ENCODE measurements around the gene SPOP. TPM values are rescaled to one million over a fixed set of nuclear protein-coding genes. Genes with fewer than 3 reads are reported as not detected.

Gene SPOP
- total RNA-seq, 4 donors from 2014 or later: 44.3 to 147 (median 99.0) TPM

DNA sequence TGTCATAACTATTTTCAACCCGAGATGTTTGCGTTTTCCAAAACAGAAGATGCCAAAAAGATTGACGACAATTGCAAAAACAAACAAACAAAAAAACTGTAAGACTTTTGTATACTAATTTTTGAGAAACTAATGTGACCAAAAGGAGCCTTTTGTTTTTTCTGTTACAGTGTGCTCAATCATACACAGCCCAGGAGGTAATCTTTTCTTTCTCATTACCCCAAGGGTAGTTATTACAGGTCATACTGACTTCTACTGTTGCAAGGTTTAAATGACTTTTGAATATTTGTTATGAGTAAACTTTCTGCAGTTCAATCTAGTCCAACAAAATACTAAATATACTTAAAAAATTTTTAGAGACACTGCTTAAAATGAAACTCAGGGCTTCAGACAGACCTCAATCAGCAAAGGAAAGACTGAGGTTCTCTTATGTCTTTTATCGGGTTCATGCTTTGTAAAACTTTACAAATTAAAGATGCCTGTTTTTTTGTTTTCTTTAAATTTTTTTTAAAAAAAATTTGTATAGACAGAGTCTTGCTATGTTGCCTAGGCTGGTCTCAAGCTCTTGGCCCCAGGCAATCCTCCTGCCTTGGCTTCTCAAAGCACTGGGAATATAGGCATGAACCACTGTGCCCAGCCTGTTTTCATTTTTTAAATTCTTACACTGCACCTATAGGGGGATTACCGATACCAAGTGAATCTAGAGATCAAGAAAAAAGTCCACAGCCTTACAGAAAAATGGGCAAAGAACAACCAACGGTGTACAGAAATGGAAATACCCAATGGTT is 47.6 kb downstream of the SPOP start:
- Histone ChIP-seq H3K27ac (peak overlapping the region in 1 of 2 donors; percentile 53), H3K9me3 (no peaks in the 10 kb centered on the region), H3K4me1 (peaks cover 3 to 12% of the 10 kb centered on the region in 2 donors), H3K36me3 (no peaks in the 10 kb centered on the region), H3K27me3 (no peaks in the 10 kb centered on the region), H3K4me3 (no peak overlapping the region)
- no peak for TF ChIP-seq POLR2A (IDR thresholded peaks at IDR 0.05)
- TF ChIP-seq, protein P1, sequence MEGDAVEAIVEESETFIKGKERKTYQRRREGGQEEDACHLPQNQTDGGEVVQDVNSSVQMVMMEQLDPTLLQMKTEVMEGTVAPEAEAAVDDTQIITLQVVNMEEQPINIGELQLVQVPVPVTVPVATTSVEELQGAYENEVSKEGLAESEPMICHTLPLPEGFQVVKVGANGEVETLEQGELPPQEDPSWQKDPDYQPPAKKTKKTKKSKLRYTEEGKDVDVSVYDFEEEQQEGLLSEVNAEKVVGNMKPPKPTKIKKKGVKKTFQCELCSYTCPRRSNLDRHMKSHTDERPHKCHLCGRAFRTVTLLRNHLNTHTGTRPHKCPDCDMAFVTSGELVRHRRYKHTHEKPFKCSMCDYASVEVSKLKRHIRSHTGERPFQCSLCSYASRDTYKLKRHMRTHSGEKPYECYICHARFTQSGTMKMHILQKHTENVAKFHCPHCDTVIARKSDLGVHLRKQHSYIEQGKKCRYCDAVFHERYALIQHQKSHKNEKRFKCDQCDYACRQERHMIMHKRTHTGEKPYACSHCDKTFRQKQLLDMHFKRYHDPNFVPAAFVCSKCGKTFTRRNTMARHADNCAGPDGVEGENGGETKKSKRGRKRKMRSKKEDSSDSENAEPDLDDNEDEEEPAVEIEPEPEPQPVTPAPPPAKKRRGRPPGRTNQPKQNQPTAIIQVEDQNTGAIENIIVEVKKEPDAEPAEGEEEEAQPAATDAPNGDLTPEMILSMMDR (IDR thresholded peaks at IDR 0.05): no peak
- DNase-seq: no peak
- intact Hi-C loops (cut with DNase I; ENCODE audit: low total_unique reads): no loop called here

- H3K36me3 ChIP-seq: no peaks in the 10 kb centered on the region
- H3K27ac ChIP-seq: peak overlapping the region in 1 of 2 donors; percentile 53
- peaks cover 3 to 6% of the 10 kb centered on the region in 2 donors for H3K4me1 ChIP-seq
- no peaks in the 10 kb centered on the region for H3K27me3 ChIP-seq
- no peak for DNase-seq
- intact Hi-C loops (cut with DNase I; ENCODE audit: low total_unique reads): no loop called here
- TF ChIP-seq, protein P1 (IDR thresholded peaks at IDR 0.05): no peak
- no peak for TF ChIP-seq POLR2A (IDR thresholded peaks at IDR 0.05)
- no peak overlapping the region for H3K4me3 ChIP-seq
- no peaks in the 10 kb centered on the region for H3K9me3 ChIP-seq
Observed at GRCh38 chr17:49629447-49629846, 48.5 kb downstream of the SPOP start.

GRCh38 chr17:49624896-49625295 is 53.0 kb downstream of the SPOP start:
- peaks cover 0 to 3% of the 10 kb centered on the region in 2 donors for H3K4me1 ChIP-seq
- H3K27ac ChIP-seq: no peak overlapping the region
- intact Hi-C loops (cut with DNase I; ENCODE audit: low total_unique reads): no loop called here

GRCh38 chr17:49621946-49622529 is 55.9 kb downstream of the SPOP start:
- no peaks in the 10 kb centered on the region for H3K36me3 ChIP-seq
- H3K27ac ChIP-seq: no peak overlapping the region
- no peak for TF ChIP-seq POLR2A (IDR thresholded peaks at IDR 0.05)
- DNase-seq: no peak
- intact Hi-C loops (cut with DNase I; ENCODE audit: low total_unique reads): no loop called here
- H3K27me3 ChIP-seq: no peaks in the 10 kb centered on the region
- no peaks in the 10 kb centered on the region for H3K4me1 ChIP-seq
- no peaks in the 10 kb centered on the region for H3K9me3 ChIP-seq
- no peak overlapping the region for H3K4me3 ChIP-seq

More at GRCh38 chr17:49624896-49625295, 53.0 kb downstream of the SPOP start:
- Histone ChIP-seq H3K36me3 (no peaks in the 10 kb centered on the region), H3K27me3 (no peaks in the 10 kb centered on the region), H3K4me3 (no peak overlapping the region), H3K9me3 (no peaks in the 10 kb centered on the region)
- no peak for TF ChIP-seq POLR2A (IDR thresholded peaks at IDR 0.05)
- TF ChIP-seq, protein P1 (IDR thresholded peaks at IDR 0.05): no peak
- DNase-seq: no peak

DNA sequence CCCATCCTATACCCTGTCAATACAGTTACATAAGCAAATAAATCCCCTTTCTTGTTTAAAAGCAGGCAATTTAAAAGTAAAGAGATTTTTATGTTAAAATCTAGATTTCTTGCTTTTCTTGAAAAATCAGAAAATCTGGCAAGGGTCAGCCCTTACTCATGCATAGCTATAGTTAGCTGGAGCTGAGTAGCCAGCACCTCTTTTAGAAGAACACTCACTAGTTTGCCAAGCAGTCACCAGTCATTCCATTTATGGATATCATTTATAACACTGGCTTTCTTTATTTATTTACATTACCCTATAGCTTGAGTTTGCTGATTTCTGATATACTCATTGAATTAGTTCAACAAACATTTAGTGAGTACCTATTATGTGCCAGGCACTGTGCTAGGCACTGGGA is 56.5 kb downstream of the SPOP start:
- Histone ChIP-seq H3K27me3 (no peaks in the 10 kb centered on the region), H3K27ac (no peak overlapping the region), H3K4me1 (peaks cover 0 to under 1% of the 10 kb centered on the region in 2 donors), H3K36me3 (no peaks in the 10 kb centered on the region), H3K4me3 (no peak overlapping the region), H3K9me3 (no peaks in the 10 kb centered on the region)
- TF ChIP-seq, protein P1 (IDR thresholded peaks at IDR 0.05): no peak
- TF ChIP-seq POLR2A (IDR thresholded peaks at IDR 0.05): no peak
- no peak for DNase-seq
- intact Hi-C loops (cut with DNase I; ENCODE audit: low total_unique reads): no loop called here
